PC-9 (cell line): Measurements from ENCODE around the gene SFTPD.
"Not testable (repeated sequence)": the region's sequence is repeated elsewhere in the genome, so short reads cannot be mapped to it uniquely, and the experiment has no call there.

Experiments used
- EZH2 ChIP-seq: fragments of 200-600 bp; sonication (generic); IDR thresholded peaks from 2 replicates; pipeline ENCODE4 v1.8.0; 2017; ENCODE audit warnings: antibody characterized with exemption, low read depth
- TF ChIP-seq, protein P1 (sequence below): fragments of 200-600 bp; sonication (generic); conservative IDR thresholded peaks from 2 replicates; pipeline ENCODE4 v1.6.1; 2017; ENCODE audit warnings: mixed run types, antibody characterized with exemption, mild to moderate bottlenecking, moderate library complexity

DNA sequence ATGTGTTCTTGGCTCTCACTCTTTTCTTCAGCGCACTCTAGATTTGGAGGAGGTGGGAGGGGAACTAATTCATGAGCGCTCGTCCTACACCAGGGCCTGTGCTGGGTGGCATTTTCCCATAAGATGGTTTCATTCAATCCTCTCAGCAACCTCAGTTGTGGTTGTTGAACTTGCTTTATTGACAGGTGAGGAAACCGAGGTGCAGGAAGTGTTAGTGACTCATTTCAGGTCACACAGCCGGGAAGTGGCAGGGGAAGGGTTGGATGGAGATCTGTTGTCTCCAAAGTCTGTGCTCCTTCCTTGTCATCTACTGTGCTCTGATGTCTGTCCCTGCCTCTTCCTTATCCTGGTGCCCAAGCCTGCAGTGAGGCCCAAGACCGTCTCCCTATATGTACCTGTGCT is 26.9 kb downstream of the SFTPD start:
- TF ChIP-seq, protein P1, sequence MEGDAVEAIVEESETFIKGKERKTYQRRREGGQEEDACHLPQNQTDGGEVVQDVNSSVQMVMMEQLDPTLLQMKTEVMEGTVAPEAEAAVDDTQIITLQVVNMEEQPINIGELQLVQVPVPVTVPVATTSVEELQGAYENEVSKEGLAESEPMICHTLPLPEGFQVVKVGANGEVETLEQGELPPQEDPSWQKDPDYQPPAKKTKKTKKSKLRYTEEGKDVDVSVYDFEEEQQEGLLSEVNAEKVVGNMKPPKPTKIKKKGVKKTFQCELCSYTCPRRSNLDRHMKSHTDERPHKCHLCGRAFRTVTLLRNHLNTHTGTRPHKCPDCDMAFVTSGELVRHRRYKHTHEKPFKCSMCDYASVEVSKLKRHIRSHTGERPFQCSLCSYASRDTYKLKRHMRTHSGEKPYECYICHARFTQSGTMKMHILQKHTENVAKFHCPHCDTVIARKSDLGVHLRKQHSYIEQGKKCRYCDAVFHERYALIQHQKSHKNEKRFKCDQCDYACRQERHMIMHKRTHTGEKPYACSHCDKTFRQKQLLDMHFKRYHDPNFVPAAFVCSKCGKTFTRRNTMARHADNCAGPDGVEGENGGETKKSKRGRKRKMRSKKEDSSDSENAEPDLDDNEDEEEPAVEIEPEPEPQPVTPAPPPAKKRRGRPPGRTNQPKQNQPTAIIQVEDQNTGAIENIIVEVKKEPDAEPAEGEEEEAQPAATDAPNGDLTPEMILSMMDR = not testable (repeated sequence)
- TF ChIP-seq EZH2 = not testable (repeated sequence)
